MV-4-11 (cell line): ENCODE measurements around the gene FGGY.
"Not testable (repeated sequence)": the region's sequence is repeated elsewhere in the genome, so short reads cannot be mapped to it uniquely, and the experiment has no call there.

Experiments
- DNase-seq: peaks from one replicate; lab custom pipeline; 2025; lab: John Stamatoyannopoulos, UW

FGGY gene

GRCh38 chr1:59733443-59734141 lies 436.7 kb downstream of the FGGY start:
- no peak for DNase-seq

GRCh38 chr1:59735927-59736326 lies 439.0 kb downstream of the FGGY start:
- DNase-seq, result not testable (repeated sequence)

DNA sequence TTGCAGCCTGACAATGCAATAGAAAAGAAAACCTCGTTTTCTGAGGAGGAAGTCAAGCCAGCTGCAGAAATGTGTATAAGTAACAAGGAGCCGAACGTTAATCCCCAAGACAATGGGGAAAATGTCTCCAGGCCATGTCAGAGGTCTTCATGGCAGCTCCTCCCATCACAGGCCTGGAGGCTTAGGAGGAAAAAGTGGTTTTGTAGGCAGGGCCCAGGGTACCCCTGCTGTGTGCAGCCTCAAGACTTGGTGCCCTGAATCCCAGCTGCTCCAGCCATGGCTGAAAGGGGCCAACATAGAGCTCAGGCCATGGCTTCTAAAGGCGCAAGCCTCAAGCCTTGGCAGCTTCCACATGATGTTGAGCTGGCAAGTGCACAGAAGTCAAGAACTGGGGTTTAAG lies 439.9 kb downstream of the FGGY start:
- DNase-seq, result no peak

DNA sequence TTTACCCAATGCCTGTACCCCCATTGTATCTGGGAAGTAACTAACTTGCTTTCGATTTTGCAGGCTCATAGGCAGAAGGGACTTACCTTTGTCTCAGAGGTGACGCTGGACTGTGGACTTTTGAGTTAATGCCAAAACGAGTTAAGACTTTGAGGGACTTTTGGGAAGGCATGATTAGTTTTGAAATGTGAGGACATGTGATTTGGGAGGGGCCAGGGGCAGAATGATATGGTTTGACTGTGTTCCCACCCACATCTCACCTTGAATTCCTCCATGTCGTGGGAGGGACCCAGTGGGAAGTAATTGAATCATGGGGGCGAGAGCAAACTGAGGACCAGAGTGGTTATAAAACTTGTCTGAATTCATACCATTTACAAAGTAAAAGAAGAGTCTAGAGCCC lies 440.7 kb downstream of the FGGY start:
- no peak for DNase-seq

- no peak for DNase-seq
These were observed 441.3 kb downstream of the FGGY start for GRCh38 chr1:59738152-59738551.

DNA sequence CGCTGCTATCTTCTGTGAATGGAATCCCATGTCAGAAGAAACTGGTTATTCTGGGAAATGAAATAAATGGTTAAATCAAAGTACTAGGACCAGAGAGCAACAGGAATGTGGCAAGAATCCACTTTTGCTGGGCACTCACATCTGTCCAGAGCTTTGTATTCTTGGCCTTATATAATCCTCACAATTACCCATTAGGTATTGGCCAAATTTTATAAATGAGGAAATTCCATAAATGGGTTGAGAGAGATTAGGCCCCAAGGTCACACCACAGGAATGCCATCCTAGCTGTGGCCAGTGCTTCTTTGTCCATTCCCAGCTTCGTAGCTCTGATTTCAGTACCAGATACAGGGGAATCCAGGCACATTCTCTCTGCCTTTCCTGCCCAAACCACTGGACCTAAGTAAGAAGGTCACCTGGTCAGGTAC lies 441.7 kb downstream of the FGGY start:
- no peak for DNase-seq

DNA sequence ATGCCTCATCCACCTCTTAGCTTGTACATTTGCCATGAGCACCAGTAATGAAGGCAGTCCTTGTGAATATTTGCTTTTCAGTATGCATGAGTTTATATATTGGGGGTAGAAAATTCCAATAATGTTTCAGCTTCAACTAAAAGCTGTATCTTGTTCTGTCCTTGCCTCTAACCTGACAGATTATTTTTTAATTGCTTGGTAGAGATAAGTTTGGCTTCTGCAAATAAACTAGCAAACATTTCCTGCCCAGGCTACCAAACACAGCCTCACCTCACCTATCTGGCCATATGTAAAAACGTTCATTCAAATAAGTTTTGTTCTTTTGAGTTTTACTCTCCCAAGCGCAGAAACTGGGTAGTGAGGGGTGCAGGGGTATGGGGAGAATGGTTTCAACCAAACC lies 442.2 kb downstream of the FGGY start:
- no peak for DNase-seq

DNA sequence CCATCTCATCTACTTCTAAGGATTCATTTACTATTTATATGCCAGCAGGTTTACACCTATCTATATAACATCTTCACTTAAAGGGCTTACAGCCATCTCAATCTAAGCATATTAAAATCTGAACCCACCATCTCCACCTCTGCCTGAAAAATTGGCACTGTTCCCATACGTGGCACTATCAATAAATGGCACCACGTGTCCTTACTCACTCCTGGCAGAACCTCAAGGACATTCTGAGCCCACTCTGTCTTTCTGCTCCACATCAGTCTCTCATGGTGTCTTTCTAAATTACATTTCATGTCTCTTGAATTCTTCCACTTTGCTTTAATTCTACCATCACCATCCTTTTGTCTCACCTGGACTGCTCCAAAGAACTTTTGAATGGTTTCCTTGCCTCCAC lies 445.6 kb downstream of the FGGY start:
- DNase-seq, result no peak

DNA sequence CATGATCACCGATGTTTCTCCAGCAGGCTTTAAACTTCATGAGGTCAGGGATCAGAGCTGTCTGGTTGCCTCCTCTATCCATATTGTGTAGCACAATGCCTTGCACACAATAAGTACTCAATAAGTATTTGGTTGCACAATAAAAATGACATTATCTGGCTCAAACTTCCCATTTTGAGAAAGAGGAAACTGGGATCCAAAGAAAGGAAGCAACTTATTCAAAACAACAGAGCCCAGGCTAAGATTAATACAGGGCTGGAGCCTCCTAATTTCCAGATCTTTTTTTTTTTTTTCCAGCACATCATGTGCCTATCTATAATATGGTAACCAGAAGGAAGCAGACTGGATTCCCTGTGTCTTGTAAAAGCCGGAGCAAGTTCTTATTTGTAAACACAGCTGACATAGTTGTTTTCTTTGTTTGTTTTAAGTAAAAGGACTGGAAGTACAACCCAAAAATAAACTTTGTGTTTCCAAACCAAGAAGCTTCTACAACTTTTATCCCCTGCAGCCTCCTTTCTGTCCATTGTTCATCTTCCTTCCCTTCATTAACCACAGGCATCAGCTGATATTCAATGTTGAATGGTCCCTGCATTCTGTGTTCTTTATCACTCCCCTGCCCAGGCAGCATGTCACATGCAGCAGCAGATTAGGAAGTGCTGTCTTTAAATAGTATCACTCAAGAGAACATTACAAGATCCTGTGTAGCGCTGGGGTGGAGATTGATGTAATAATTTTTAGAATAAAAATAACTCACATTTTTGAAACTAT lies 446.6 kb downstream of the FGGY start:
- DNase-seq, result peak; percentile 58

DNA sequence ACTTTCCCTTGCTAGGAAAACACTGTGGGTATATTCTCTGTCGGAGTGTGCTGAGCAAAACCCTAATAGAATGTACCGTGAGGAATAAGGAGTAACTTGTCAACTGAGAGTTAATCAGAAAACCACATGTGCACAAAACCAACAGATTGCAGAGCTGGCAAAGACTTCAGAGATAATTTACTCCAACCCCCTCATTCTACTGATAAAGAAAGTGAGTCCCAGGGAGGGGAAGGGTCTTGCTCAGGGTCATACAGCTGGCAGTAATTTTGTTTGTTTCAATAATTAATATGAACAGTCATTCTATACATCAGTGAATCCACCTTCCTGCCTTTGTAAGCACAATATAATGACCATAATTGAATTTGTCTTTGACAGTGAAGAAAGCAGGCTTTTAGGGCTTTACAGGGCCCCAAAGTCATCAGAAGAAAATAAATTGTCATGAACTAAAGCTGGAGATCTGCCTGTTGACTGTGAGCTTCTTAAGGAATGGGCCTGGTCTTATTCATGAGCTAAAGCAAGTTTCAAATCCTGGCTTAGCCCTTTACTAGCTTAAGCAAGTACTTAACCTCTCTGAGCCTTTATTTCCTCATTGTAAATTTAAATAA lies 450.6 kb downstream of the FGGY start:
- DNase-seq, result no peak

DNA sequence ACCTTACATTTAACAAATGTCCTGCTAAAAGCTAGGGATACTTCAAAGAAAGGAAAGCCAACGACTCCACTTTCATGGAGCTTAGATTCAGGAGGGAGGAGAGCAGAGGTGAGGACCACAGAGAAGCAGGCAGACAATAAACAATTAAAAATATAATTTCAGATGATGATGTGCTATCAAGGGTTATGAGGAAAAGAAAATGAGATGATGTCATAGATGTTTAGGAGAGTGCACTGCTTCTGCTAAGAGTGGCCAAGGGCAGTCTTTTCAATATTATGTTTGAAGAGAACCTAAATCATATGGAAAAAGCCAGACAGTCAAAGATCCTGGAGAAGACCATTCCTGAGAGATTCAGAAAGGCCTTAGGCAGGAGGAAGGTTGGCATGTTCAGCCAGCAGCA lies 451.2 kb downstream of the FGGY start:
- no peak for DNase-seq

DNA sequence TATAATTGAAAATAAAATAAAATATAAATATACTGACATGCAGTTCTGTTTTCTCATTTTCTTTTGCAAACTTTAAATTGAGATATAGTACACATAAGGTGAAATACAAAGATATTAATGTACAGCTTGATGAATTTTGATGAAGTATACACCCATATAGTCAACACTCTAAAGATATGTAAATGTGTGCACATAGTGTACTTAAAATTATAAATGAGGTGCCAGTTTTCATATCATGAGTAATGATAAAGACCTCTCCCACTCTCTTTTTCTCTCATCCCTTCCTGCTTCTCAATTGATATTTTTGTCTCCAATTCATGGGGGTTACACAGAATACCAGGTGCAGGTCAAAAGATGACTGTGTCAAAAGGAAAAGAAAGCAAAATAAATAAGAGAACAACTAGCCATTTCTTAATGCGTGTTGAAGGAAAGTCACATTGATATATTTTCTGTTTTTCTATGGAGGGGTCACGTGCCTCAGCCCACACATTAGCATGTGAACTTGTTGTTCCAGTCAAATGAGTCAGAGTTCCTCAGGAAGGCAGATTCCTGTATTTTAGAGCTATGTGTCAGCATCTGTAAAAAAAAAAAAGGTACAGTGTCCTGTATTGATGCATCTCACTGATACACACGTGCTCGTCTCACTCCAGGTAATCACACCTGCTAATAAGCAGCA lies 453.6 kb downstream of the FGGY start:
- peak; percentile 28 for DNase-seq

GRCh38 chr1:59751004-59751395 lies 454.1 kb downstream of the FGGY start:
- no peak for DNase-seq

- no peak for DNase-seq
These were observed 454.9 kb downstream of the FGGY start for GRCh38 chr1:59751801-59752200.

DNA sequence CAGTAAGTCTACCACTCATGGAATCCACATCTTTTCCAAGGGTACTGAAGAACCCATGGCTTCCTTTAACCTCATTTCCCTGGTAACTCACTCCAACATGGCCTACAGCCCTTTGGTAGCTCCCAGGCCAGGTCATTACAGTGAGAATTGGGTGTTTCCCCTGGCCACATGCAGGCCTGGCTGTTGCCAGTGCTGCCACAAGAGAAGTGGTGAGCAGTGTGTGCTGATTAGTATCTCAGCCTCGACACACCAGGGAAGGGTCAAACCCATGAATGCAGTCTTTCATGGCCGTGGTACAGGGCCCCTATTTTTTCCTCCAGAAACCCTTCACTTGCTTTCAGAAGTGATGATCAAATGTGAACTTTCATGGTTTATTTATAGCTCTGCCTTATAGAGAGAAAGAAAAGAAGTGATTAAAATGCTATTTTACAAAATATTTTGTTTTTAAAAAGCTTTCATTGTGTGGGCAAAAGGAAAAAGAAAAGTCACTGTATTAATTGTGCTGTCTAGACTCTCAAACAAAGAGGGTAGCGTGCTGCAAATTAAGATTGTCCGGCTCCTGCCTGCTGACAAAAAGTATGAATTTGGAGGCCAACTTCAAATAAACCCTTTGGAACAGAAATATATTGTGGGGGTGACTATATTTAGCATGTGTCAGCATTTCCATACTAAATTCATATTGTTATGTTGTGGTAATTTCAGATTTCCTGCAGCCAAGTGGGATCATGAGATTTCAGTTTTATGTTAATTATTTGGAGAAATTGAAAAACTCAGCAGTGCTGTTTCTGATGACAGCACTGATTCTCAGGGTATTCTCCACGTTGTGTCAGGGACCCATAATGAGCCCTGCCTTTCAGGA lies 455.9 kb downstream of the FGGY start:
- no peak for DNase-seq

DNA sequence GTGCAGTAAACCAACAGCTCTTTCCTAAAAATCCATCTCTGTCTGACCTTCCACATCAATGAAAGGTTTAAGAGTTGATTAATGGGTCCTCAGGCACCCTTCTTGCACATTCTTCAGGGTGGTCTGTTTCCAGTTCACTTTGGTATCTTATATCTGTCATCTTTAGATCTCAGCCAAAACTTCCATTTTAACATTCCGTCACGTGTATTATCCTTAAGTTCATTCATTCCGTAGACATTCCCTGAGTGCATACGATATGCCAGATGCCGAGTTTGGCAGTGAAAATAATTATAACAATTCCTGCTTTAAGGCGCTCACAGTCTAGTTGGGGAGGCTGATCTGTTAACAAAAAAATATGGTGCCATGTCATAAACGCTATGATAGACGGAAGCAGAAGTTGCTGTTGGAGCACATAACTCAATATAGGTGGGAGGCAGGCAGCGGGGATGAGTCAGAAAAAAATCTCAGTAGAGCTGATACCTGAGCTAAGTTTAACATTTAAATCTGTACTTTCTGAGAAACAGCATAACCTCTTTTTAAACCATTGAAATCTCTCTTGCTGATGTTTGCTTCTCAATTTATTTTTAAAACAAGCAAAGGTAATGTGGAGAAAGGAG lies 458.3 kb downstream of the FGGY start:
- DNase-seq, result no peak

DNA sequence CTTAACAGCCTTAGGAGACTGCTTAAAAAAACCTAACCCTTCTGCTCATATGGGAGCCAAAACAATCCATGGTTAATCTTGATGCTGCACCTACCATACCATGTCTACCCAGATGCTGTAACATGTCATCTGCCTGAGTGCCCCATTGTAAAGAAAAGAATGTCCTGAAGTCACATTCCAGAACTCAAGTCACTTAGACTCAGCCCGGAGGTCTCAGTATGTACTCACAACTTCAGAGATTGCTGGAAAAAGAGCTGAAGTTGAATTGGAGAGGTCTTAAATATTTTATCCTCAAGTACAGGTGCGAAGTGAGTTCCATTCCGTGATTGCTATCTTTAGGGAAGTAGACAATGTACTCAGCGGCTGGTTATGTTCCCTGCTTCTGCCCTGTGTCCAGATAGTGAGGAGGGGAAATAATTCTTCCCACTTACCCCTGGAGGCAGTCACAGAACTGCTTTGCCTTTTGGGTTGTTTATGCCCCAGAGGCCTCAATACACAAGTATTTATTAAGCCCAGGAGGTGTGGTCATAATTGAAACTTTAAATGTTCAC lies 460.4 kb downstream of the FGGY start:
- no peak for DNase-seq

GRCh38 chr1:59759156-59759925 lies 462.4 kb downstream of the FGGY start:
- peak; percentile 82 for DNase-seq

DNA sequence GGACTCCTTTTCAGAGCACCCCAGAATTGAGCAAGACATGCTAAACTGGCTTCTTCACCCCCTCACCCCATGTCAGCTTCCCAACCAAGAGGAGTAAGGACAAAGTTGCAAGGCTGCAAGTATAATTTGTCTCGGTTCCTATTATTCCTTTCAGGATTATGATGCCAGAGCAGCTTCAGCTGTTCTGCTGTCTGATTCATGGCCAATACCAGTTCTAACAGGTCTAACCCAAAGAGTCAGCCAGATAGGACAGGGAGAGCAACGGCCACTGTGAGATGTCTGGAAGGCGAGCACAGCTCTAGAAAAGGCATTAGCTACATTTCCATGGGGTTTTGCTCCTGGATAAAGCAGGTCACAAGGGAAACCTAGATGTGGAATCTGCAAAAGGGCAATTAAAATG lies 464.5 kb downstream of the FGGY start:
- DNase-seq, result peak; percentile 7

DNA sequence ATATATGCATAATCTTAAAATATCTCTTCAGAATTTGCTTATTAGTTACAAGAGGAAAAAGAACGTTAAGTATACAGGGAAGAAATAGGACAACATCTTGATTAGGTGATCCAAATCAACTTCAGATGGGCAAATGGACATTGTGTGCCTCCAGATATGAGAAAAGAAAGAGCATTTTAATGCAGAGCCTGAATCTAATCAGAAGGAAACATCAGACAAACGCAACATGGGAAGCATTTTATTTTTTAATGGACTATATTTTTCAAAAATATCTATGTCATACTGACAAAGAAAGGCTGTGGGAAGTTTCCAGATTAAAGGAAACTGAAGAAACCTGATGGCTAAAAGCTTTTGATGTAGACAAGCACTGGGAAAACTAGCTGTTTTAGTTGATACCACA lies 466.5 kb downstream of the FGGY start:
- DNase-seq, result no peak
